Suppressor macrophage treated with lipopolysaccharide for 1 hour (primary cell): ENCODE data around the gene TBCD.

Experiments
- DNase-seq, 3 donors: peaks; one replicate each; pipeline ENCODE4 v3.0.0-alpha.2; 2020 to 2022

Gene TBCD

GRCh38 chr17:82909322-82909904, 157.5 kb downstream of the TBCD start:
- no peak for DNase-seq

GRCh38 chr17:82910041-82910481, 158.2 kb downstream of the TBCD start:
- no peak for DNase-seq

- no peak for DNase-seq
These were observed 158.9 kb downstream of the TBCD start for GRCh38 chr17:82910770-82911169.

GRCh38 chr17:82911822-82912221, 160.0 kb downstream of the TBCD start:
- DNase-seq = peak; percentile 59 to 63 (median 60)

GRCh38 chr17:82912484-82913089, 160.7 kb downstream of the TBCD start:
- DNase-seq = no peak

GRCh38 chr17:82913304-82914043, 161.6 kb downstream of the TBCD start:
- DNase-seq = peak in 1 of 3 donors; percentile 6

- DNase-seq = no peak
These were observed 162.5 kb downstream of the TBCD start for GRCh38 chr17:82914375-82914774.

GRCh38 chr17:82915010-82915756, 163.3 kb downstream of the TBCD start:
- DNase-seq = no peak

- DNase-seq = no peak
These were observed 163.8 kb downstream of the TBCD start for GRCh38 chr17:82915757-82916027.

GRCh38 chr17:82917699-82918345, 166.0 kb downstream of the TBCD start:
- peak; percentile 41 to 64 (median 61) for DNase-seq

- no peak for DNase-seq
These were observed 166.6 kb downstream of the TBCD start for GRCh38 chr17:82918508-82918907.

GRCh38 chr17:82920150-82920549, 168.3 kb downstream of the TBCD start:
- DNase-seq = no peak

- DNase-seq = no peak
These were observed 168.8 kb downstream of the TBCD start for GRCh38 chr17:82920715-82921114.

GRCh38 chr17:82921426-82921825, 169.6 kb downstream of the TBCD start:
- no peak for DNase-seq

- DNase-seq = no peak
These were observed 170.8 kb downstream of the TBCD start for GRCh38 chr17:82922646-82923045.

GRCh38 chr17:82923366-82924113, 171.7 kb downstream of the TBCD start:
- DNase-seq = no peak

- no peak for DNase-seq
These were observed 172.3 kb downstream of the TBCD start for GRCh38 chr17:82924214-82924613.

GRCh38 chr17:82924812-82925211, 172.9 kb downstream of the TBCD start:
- no peak for DNase-seq

- DNase-seq = no peak
These were observed 173.5 kb downstream of the TBCD start for GRCh38 chr17:82925336-82925735.

- DNase-seq = no peak
These were observed 174.2 kb downstream of the TBCD start for GRCh38 chr17:82926081-82926480.

GRCh38 chr17:82926716-82927115, 174.9 kb downstream of the TBCD start:
- no peak for DNase-seq

- DNase-seq = no peak
These were observed 175.4 kb downstream of the TBCD start for GRCh38 chr17:82927311-82927660.
